ENCODE results near the gene NEIL1.
"Not testable (repeated sequence)": the region's sequence is repeated elsewhere in the genome, so short reads cannot be mapped to it uniquely, and the experiment has no call there.

NEIL1 gene, protein sequence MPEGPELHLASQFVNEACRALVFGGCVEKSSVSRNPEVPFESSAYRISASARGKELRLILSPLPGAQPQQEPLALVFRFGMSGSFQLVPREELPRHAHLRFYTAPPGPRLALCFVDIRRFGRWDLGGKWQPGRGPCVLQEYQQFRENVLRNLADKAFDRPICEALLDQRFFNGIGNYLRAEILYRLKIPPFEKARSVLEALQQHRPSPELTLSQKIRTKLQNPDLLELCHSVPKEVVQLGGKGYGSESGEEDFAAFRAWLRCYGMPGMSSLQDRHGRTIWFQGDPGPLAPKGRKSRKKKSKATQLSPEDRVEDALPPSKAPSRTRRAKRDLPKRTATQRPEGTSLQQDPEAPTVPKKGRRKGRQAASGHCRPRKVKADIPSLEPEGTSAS

DNA sequence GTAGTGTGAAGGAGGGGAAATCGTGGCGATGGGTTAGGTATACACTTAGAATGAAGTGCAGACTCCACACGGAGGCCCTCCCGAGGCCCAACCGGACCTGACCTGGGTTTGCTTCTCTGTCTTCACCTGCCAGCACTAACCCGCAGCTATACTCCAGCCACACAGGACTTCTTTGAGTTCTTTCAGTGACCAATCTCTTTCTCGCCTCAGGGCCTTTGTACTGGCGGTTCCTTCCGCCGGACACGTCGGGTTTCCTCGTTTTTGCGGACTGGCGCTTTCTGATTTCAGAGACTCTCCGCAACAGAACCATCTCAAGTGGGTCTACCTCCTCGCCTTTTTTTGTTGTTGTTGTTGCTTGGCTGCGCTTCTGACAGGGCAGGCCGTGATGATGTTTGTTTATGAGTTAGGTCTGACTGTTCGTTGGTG, at the start of gene NEIL1:
Gene NEIL1 (plus strand): TSS at position 244 of the 426 bp plus-strand sequence. CDS start 1,867 bp downstream, outside the sequence.
- DNase-seq, result no peak

DNA sequence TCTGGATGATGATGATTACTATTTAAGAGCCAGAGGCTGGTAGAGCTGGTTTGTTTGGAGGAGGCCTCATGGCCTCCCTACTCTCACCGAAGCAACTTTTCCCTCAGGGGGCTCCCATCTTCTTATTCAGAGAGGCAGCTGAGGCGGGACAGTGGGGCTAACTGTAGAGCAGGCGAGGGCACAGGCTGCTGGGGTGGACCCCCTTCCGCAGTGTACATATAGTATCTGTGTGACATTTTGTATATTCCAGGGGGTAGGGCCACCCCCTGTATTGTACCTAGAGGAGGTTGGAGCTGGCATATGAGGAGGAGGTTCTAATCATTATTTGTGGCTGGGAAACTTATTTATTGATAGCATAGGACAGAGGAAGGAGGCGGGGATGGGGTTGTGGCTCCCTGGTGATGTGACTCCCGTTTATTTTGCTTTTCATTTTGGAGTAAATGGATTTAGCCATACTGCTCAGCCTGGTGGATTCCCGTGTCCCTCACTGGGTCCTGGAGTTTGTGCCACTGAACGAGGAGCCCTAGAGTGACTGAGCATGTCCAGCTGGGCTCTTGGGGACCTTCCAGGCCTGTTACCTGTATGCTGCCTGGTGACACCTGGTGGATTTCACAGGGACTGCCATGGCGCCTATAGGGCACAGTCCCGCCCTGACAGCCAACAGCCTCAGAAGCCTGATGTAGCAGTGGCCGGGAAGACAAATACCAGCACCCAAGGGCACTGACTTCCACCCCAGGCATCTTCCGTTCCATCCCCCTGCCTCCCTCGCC, 48.1 kb upstream of the NEIL1 start:
- DNase-seq, result not testable (repeated sequence)

DNA sequence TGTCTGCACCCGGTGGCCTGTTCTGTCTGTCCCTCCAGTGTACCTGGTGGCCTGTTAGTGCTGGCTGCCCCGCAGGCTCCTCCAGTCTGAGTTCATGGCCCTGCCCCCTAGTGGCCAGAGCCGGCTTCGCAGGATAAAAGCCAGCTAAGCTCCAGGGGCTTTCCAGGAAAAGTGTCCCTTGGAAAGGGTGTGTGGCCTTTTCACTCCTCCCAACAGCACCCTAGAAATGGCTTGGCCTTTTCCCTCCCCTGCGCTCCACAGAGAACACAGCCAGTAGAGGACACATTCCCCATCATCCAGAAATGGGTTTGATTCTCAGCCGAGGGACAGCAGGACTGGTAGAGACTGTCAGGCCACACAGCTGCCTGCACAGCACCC, 47.5 kb upstream of the NEIL1 start:
- not testable (repeated sequence) for DNase-seq

DNA sequence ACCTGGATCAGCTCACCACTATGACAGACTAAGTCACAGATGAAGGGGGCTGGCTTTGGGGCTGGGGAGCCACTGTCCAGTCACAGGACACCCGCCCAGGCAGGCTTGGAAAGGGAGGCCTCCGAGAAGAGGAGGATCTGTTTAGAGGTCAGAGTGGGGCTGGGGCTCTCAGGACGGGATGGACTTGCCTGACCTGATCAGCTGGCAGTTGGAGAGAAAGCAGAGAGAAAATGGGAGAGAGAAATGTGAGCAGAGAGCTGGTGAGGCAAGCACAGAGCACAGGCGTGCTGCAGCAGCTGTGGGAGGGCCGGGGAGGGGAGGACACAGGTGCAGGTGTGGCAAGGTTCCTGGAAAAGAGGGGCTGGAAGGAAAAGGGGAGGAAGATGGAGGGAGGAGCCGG, 46.8 kb upstream of the NEIL1 start:
- DNase-seq, result not testable (repeated sequence)

DNA sequence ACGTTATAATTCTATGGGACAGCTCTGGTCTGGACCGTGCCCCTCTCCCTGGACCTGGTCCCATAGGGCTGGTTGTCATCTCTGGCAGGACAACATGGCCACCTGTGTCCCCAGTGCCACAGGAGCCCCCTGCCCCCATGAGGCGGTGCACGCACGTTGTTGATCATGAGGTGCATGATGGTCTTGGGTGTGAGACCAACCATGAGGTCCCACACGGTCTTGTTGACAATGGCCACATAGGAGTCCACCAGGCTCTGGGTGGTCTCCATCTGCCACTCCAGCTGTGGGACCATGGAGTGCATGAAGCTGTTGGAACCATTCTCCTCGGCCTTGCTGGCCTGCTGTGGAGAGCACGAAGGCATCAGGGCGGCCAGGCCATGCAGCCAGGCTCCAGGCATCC, 44.5 kb upstream of the NEIL1 start:
- DNase-seq, result no peak

DNA sequence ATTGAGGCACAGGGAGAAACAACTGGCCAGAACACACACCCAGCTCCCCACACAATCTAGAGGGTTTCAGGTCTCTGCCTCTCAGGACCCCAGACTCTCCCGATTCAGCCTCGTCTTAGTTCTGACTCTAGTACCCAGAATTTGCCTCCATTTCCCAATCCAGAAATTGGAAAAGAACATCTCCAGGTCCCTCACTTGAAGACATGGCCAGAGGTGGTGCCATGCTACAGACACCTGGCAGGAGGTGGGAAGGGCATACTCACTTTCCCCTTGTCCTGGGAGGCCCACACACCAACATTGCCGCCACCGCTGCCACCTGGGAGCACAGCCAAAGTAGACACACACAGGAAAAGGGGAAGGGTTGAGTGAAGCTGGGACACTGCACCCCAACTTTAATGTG, 44.1 kb upstream of the NEIL1 start:
- not testable (repeated sequence) for DNase-seq

DNA sequence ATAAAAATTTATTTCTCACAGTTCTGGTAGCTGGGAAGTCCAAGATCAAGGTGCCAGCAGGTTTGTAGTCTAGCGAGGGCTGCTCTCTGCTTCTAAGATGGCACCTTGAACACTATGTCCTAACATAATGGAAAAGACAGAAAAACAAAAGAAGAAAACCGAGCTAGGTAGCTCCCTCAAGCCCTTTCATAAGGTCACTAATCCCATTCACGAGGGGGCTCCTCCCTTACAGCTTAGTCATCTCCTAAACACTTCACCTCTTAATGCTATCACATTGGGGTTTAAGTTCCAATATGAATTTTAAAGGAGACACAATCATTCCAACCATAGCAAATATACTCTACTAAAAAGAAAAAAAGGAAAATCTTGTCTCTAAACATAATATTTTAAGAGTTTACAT, 40.7 kb upstream of the NEIL1 start:
- DNase-seq, result no peak

DNA sequence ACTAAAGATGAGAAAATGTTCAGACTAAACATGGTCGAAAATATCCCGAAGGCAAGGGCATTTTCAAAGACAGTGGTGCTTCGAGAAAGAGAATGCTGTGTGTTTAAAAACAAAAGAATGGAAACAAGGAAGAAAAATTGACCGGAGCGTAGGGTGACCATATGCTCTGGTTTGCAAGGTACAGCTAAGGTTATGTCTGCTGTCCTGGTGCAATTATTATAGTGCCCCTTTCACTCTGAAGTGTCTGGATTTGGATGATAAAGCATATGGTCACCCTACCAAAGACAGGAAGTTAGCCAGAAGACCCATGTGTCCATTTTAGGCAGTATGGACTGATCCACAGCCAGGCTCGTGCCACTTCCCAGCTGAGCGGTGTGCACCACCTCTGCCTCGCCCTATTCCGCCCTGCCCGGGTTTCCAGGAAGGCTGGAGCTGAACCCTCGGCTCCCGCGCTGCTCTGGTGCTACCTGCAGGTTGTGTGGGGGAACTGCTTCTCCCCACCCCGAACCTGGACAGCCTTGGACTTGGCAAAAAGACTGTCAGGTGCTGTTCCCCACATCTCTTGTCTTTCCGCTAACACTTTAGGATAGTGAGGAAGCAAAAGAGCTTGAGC, 39.0 kb upstream of the NEIL1 start:
- peak; percentile 31 for DNase-seq

DNA sequence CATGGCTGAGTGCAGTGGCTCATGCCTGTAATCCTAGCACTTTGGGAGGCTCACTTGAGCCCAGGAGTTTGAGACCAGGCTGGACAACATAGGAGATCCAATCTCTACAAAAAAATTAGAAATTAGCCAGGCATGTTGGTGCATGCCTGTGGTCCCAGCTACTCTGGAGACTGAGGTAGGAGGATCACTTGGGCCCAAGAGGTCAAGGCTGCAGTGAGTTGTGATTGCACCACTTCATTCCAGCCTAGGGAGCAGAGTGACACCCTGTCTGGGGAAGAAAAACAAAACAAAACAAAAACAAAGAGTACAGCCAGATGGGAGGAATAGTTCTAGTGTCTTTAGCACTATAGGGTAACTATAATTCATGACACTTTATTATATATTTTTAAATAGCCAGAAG, 37.1 kb upstream of the NEIL1 start:
- no peak for DNase-seq

DNA sequence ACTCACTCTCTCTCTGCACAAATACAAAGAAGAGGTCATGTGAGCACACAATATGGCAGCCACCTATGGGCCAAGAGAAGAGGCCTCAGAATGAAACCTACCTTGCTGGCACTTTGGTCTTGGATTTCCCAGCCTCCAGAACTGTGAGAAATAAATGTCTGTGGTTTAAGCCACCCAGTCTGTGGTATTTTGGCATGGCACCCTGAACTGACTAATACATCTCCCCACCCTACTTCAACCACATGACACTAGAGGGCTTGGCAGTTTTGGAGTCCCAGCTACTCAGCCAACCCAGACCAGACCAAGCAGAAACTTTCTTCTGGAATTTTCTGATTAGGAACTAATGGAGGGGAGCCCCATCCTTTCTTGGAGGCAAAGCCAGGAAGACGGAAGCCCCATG, 34.3 kb upstream of the NEIL1 start:
- not testable (repeated sequence) for DNase-seq

DNA sequence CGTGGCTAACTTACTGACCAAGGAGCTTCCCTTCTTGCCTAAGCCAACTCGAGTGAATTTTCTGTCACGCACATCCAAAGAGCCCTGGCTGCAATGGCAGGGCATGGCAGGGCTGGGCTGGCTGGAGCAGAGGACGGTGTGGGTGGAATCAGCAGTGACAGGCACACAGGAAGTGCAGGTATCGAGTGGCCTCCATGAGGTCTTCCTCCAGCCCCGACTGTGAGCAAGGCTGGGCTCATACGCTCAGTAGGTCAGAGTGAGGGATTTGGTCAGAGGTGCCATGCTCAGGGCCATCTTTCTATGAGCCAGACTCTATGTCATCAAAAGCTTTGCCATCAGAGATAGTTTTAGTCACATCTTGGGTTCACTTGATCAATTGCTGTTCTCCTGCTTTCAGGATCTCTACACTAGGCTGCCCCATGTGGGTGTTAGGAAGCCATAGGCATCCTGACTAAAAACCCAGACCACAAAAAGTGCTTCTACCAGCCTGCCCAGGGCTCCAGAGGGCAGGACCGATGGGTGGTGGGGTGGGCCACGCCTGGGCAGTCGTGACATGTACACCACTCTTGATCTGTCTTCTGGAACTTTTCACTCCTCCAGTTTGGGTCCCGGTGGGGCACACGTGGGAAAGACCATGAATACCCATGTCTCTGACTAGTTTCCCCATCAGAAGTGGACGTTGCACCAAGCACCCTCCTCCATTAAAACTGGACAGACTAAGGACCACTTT, 33.6 kb upstream of the NEIL1 start:
- DNase-seq, result no peak

DNA sequence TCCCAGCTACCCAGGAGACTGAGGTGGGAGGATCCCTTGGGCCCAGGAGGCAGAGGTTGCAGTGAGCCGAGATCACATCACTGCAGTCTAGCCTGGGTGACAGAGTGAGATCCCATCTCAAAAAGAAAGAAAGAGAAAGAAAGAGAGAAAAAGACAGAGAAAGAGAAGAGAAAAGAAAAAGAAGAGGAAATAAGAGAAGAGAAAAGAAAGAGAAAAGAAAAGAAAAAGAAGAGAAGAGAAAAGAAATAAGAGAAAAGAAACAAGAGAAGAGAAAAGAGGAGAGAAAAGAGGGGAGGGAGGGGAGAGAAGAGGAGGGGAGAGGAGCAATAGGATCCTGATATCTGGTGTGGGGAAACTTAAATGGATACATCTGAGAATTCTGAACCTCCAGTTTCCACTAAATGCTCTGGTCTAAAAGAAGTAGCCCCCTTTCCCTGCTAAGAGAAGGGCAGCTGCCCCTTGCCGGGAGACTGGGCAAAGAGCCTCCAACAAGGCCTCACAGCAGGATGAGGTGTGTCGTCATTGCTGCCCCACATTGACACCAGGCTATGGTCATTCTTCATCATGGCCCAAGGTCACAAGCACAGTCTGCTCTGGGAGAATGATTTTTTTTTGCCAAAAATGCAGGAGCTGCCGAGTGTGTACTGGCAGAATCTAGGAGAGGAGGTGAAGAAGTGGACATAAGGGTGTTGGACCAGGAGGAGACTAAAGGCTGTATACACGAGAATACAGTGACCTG, 32.1 kb upstream of the NEIL1 start:
- no peak for DNase-seq

DNA sequence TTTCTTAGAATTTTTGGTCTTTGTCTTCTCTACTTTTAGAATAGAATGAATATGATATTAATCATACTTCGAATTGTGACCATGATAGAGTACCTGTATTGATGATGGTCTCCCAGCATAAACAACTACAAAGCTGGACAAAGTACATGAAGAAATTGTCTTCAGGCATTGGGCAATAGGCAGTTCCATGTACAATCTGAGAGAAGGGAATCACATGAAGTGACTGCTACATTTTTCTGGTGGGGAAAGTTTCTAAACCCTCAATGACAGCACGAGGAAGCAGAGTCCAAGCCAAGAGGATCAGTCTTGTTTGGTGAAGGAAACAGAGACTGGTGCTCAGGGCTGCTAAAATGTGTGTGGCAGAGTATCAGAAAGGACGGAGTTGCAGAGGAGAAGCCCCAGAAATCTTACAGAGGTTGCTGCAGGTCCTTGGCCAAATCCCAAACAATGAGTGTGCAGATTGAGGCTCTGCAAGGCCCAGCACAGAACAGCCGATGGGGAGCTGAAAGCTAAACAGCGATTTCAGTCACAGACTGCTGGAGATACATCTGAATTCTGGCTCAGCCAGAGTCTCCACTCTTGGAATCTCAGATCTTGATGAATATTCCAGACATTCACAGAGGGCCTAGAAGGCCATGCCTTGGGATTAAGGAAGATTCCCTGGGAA, 27.5 kb upstream of the NEIL1 start:
- DNase-seq, result not testable (repeated sequence)

DNA sequence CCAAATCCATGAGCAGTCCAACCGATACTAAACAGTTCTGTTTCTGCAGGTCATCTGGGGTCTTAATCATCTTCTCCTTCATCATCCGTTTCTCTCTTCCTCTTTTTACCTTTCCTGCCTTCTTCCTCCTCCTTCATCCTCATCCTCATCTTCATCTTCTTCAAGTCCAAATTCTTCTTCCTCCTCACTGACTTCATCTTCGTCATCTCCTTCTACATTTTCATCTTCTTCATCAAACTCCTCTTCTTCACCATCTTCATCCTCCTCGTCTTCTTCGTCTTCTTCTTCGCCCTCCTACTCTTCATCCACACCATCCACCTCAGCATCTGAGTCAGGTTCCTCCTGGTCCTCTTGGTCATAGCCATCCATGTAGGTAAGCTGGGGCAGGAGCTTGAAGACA, 25.1 kb upstream of the NEIL1 start:
- DNase-seq, result no peak

DNA sequence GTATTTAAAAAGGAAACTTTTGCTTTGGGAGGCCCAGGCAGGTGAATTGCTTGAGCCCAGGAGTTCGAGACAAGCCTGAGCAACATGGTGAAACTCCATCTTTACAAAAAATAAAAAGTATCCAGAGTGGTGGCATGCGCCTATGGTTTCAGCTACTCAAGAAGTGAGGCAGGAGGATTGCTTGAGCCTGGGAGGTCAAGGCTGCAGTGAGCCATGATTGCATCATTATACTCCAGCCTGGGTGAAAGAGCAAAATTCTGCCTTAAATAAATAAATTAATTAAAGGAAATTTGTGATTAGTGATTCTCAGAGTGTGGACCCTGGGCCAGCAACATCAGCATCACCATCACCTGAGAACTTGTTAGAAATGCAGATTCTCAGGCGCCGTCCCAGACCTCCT, 20.9 kb upstream of the NEIL1 start:
- DNase-seq, result no peak

DNA sequence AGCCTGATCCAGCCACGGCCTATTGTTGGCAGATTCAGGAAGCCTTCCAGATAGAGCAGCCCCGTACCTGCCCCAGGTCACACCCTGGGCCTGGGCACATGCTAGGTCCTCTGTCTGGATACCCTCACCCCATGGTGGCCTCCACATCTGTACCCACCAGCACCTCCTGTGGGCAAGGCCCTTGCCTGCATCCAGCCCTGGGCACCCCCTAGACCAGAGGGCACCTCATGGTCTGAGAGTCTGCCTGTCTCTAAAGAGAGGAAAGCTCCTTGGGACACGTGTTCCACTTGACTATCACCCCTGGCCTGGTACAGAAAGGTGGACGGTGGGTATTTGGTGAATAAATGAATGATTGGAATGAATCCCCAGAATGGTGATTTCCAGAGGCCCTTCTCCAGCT, 19.8 kb upstream of the NEIL1 start:
- DNase-seq, result no peak

DNA sequence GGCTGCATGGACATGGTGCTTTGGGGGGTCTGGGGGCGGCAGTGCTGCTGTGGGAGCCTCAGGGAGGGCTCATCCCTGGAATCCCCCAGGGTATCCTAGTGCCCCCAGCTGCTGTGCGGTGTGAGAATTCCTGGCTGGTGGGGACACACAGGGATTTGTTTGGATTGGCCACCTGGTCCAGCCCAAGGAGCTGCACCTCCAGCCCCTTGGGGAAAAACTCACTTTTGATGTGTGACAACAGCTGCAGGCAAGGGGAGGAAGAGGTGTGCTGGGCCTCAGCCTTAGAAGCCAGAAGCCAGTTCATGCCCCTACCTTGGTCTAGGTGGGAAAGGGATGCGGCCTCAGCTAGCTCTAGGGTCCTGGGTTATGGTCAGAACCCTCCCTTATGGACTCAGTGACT, 19.3 kb upstream of the NEIL1 start:
- DNase-seq, result no peak

DNA sequence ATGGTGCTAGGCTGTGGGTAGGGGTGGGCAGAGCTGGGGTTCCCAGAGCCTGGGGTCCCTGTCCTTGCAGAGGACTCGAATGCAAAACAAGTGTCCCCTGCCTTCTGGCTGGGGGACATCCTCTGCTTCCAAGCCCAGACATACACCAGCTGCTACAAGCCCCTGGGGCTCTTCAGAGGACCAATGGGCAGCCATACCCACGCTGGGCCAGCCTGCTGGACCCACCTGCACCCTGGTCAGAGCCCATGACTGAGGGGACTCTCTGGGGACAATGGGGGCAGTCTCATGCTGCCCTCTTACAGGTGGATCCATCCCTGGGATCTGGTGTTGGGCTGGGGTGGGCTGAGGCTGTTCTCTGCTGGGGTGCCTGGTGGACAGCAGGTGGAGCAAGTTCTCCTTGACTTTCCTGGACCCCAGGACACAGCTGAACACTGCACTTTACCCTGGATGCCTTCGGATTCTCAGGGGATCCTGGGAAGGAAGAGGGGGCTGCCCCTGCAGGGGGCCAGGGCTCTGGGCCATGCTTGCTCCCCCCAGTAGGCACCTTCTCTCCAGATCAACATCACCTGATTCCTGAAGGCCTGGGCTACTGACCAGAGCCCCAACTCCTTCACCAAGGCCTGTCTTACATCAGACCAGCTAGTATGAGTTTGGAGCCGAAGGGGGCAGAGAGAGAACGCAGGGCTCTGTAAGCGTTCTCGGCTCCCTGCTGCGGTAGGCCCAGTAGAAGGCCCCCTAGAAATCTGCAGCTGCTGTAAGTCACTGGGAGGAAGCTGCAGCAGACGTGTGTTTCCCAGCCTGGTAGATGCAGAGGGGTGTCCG, 18.1 kb upstream of the NEIL1 start:
- no peak for DNase-seq

DNA sequence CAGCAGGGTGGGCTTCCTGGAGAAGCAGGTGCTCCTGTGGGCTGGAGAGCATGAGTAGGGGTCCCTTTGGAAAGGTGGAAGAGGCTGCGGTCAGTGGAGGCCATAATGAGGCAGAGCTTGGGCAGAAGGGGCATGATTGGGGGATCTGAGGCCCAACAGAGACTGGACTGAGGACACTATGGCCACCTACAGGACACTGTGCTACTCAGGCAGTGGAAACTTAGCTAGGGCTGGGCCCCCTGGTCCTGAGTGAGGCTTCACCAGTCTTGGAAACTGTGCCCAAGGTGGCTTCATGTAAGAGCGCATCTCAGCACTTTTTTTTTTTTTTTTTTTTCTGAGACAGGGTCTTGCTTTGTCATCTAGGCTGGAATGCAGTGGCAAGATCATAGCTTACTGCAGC, 17.3 kb upstream of the NEIL1 start:
- no peak for DNase-seq

DNA sequence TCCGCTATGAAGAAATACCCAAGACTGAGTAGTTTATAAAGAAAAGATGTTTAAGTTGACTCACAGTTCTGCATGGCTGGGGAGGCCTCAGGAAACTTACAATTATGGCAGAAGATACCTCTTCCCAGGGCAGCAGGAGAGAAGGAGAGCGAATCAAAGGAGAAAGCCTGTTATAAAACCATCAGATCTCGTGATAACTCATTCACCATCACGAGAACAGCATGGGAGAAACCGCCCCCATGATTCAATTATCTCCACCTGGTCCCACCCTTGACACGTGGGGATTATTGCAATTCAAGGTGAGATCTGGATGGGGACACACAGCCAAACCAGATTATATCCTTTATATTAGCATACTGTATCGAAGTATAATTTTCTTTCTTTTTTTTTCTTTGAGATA, 14.7 kb upstream of the NEIL1 start:
- DNase-seq, result not testable (repeated sequence)
